Measurements from ENCODE around the gene ISOC2.
A peak's percentile ranks its signal among the peaks of the same experiment; 100 is the strongest.
"Not testable (repeated sequence)": the region's sequence is repeated elsewhere in the genome, so short reads cannot be mapped to it uniquely, and the experiment has no call there.

Gene ISOC2

GRCh38 chr19:55503157-55503501, 41.7 kb upstream of the ISOC2 start:
- no peak overlapping the region for H3K27ac Mint-ChIP-seq
- TF ChIP-seq CTCF (IDR thresholded peaks at IDR 0.05; ENCODE audit: unreplicated experiment in 3 of 3), result no peak
- peaks cover 6% of the 10 kb centered on the region for H3K4me1 Mint-ChIP-seq
- peaks cover 19% of the 10 kb centered on the region for H3K36me3 Mint-ChIP-seq (ENCODE audit: low read depth)
- H3K4me3 Mint-ChIP-seq, result peak overlapping the region in 2 of 3 experiments; percentile 25 to 40
- H3K9me3 Mint-ChIP-seq, result peaks cover 2% of the 10 kb centered on the region
- H3K27me3 Mint-ChIP-seq (ENCODE audit: low read depth), result peaks cover 24% of the 10 kb centered on the region

GRCh38 chr19:55502197-55502952, 40.9 kb upstream of the ISOC2 start:
- Mint-ChIP-seq H3K36me3 (ENCODE audit: low read depth) (peaks cover 19% of the 10 kb centered on the region), H3K27ac (peak overlapping the region in 1 of 3 experiments; percentile 10), H3K4me1 (peaks cover under 1% of the 10 kb centered on the region), H3K27me3 (ENCODE audit: low read depth) (peaks cover 24% of the 10 kb centered on the region), H3K9me3 (peaks cover 2% of the 10 kb centered on the region), H3K4me3 (no peak overlapping the region)
- TF ChIP-seq CTCF (IDR thresholded peaks at IDR 0.05; ENCODE audit: unreplicated experiment in 3 of 3), result no peak

GRCh38 chr19:55500368-55500952, 39.0 kb upstream of the ISOC2 start:
- no peak for TF ChIP-seq CTCF (IDR thresholded peaks at IDR 0.05; ENCODE audit: unreplicated experiment in 3 of 3)
- no peak overlapping the region for H3K4me3 Mint-ChIP-seq
- no peak overlapping the region for H3K27ac Mint-ChIP-seq
- H3K27me3 Mint-ChIP-seq (ENCODE audit: low read depth), result peaks cover 24% of the 10 kb centered on the region
- peaks cover 6% of the 10 kb centered on the region for H3K4me1 Mint-ChIP-seq
- H3K36me3 Mint-ChIP-seq (ENCODE audit: low read depth), result peaks cover 19% of the 10 kb centered on the region
- peaks cover 2% of the 10 kb centered on the region for H3K9me3 Mint-ChIP-seq

GRCh38 chr19:55498246-55498840, 36.9 kb upstream of the ISOC2 start:
- no peak for TF ChIP-seq CTCF (IDR thresholded peaks at IDR 0.05; ENCODE audit: unreplicated experiment in 3 of 3)
- H3K9me3 Mint-ChIP-seq, result no peaks in the 10 kb centered on the region
- no peak overlapping the region for H3K4me3 Mint-ChIP-seq
- H3K27ac Mint-ChIP-seq, result no peak overlapping the region
- peaks cover 11% of the 10 kb centered on the region for H3K27me3 Mint-ChIP-seq (ENCODE audit: low read depth)
- peaks cover 19% of the 10 kb centered on the region for H3K36me3 Mint-ChIP-seq (ENCODE audit: low read depth)
- peaks cover 15% of the 10 kb centered on the region for H3K4me1 Mint-ChIP-seq

GRCh38 chr19:55497763-55498162, 36.3 kb upstream of the ISOC2 start:
- Mint-ChIP-seq H3K4me3 (no peak overlapping the region), H3K27me3 (ENCODE audit: low read depth) (peaks cover 7% of the 10 kb centered on the region), H3K27ac (no peak overlapping the region), H3K9me3 (no peaks in the 10 kb centered on the region), H3K4me1 (peaks cover 21% of the 10 kb centered on the region), H3K36me3 (ENCODE audit: low read depth) (peaks cover 15% of the 10 kb centered on the region)
- no peak for TF ChIP-seq CTCF (IDR thresholded peaks at IDR 0.05; ENCODE audit: unreplicated experiment in 3 of 3)

- not testable (repeated sequence) for H3K36me3 Mint-ChIP-seq (ENCODE audit: low read depth); H3K27me3 Mint-ChIP-seq (ENCODE audit: low read depth); H3K9me3 Mint-ChIP-seq
- peak overlapping the region in 2 of 3 experiments; percentile 49 to 65 for H3K27ac Mint-ChIP-seq
- H3K4me3 Mint-ChIP-seq, result peak overlapping the region in 1 of 3 experiments; percentile 63
- peaks cover 28% of the 10 kb centered on the region for H3K4me1 Mint-ChIP-seq
Observed at GRCh38 chr19:55496820-55497219, 35.4 kb upstream of the ISOC2 start.

Data from nephron (organoid).